ENCODE measurements around the gene SPR. TPM values are rescaled to one million over a fixed set of nuclear protein-coding genes. Genes with fewer than 3 reads are reported as not detected.

The SPR gene
- total and polyA plus RNA-seq, 2 of the 13 experiments (the other 11 are each of a cell fraction or from before 2014, with no cell fraction given) = 34.0 to 96.0 TPM

DNA sequence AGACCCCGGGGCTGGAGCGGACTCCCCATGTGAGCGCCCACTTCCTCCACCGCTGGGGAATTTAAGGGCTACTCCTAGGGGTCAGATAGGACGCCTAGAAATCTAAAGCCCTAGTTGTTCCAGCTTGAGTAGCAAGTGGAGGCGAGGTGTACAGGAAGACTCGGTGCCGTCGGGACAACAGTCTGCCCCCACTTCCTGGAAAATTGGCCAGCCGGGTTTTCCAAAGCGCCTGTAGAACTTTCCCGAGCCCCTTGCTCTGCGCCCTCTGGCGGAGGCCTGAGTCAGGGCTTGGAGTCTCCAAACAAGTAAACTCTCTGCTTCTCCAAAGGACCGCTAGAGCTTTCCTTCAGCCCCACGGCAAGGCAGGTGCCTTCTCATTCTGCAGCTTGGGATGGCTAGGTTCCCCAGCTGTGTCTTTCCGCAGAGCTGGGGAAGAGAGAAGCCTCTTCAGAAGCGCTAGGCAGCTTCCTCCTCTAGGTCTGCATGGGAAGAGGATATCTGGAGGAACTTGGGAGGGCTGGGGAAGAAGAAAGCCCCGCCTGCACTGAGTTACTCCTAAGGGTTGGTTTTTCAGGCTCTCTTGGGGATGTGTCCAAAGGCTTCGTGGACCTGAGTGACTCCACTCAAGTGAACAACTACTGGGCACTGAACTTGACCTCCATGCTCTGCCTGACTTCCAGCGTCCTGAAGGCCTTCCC lies 681 bp downstream of the SPR start (continued):
- TF ChIP-seq KDM5B (CRISPR knock-in tag; IDR thresholded peaks at IDR 0.05; ENCODE audit: borderline replicate concordance) = peak; percentile 71; the same call in 1 of the 2 replicates
- TF ChIP-seq KDM6A (CRISPR knock-in tag; IDR thresholded peaks at IDR 0.05; ENCODE audit: low read depth) = no peak
- TF ChIP-seq ZNF530 (CRISPR knock-in tag; IDR thresholded peaks at IDR 0.05; ENCODE audit: low read depth) = no peak
- peak; percentile 60; the same call in 1 of the 2 replicates for TF ChIP-seq ZFP36L2 (CRISPR knock-in tag; IDR thresholded peaks at IDR 0.05)
- TF ChIP-seq ZNF136 (CRISPR knock-in tag; IDR thresholded peaks at IDR 0.05; ENCODE audit: low read depth) = 0 out of 2 replicates have a peak, but pooled peaks have one; percentile 16
- TF ChIP-seq GATAD2A (CRISPR knock-in tag; IDR thresholded peaks at IDR 0.05) = peak; percentile 86
- TF ChIP-seq, protein P1, sequence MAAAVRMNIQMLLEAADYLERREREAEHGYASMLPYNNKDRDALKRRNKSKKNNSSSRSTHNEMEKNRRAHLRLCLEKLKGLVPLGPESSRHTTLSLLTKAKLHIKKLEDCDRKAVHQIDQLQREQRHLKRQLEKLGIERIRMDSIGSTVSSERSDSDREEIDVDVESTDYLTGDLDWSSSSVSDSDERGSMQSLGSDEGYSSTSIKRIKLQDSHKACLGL (CRISPR knock-in tag; IDR thresholded peaks at IDR 0.05) = no peak
- 0 out of 2 replicates have a peak, but pooled peaks have one; percentile 56 for TF ChIP-seq REL (CRISPR knock-in tag; conservative IDR thresholded peaks at IDR 0.05)
- TF ChIP-seq, protein P2, sequence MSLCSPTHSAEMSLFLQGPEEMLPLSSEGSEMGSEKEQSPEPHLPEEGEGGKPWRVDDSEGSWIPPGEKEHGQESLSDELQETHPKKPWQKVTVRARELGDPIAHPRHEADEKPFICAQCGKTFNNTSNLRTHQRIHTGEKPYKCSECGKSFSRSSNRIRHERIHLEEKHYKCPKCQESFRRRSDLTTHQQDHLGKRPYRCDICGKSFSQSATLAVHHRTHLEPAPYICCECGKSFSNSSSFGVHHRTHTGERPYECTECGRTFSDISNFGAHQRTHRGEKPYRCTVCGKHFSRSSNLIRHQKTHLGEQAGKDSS (CRISPR knock-in tag; IDR thresholded peaks at IDR 0.05; ENCODE audit: borderline replicate concordance, low read depth) = no peak
- no peak for TF ChIP-seq ZNF878 (CRISPR knock-in tag; IDR thresholded peaks at IDR 0.05)
- TF ChIP-seq MIER2 (CRISPR knock-in tag; IDR thresholded peaks at IDR 0.05) = peak; percentile 86
- TF ChIP-seq ZNF367 (CRISPR knock-in tag; IDR thresholded peaks at IDR 0.05; ENCODE audit: borderline replicate concordance) = no peak
- no peak for TF ChIP-seq ZNF383 (CRISPR knock-in tag; IDR thresholded peaks at IDR 0.05; ENCODE audit: borderline replicate concordance)
- no peak for TF ChIP-seq ZNF720 (CRISPR knock-in tag; IDR thresholded peaks at IDR 0.05)
- TF ChIP-seq, protein P3, sequence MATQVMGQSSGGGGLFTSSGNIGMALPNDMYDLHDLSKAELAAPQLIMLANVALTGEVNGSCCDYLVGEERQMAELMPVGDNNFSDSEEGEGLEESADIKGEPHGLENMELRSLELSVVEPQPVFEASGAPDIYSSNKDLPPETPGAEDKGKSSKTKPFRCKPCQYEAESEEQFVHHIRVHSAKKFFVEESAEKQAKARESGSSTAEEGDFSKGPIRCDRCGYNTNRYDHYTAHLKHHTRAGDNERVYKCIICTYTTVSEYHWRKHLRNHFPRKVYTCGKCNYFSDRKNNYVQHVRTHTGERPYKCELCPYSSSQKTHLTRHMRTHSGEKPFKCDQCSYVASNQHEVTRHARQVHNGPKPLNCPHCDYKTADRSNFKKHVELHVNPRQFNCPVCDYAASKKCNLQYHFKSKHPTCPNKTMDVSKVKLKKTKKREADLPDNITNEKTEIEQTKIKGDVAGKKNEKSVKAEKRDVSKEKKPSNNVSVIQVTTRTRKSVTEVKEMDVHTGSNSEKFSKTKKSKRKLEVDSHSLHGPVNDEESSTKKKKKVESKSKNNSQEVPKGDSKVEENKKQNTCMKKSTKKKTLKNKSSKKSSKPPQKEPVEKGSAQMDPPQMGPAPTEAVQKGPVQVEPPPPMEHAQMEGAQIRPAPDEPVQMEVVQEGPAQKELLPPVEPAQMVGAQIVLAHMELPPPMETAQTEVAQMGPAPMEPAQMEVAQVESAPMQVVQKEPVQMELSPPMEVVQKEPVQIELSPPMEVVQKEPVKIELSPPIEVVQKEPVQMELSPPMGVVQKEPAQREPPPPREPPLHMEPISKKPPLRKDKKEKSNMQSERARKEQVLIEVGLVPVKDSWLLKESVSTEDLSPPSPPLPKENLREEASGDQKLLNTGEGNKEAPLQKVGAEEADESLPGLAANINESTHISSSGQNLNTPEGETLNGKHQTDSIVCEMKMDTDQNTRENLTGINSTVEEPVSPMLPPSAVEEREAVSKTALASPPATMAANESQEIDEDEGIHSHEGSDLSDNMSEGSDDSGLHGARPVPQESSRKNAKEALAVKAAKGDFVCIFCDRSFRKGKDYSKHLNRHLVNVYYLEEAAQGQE (IDR thresholded peaks at IDR 0.05; ENCODE audit: borderline replicate concordance in 1 of 2, low read depth in 1 of 2, low read length in 2 of 2) = peak in 1 of 2 experiments; percentile 51; a peak in 1 of 4 replicates
- TF ChIP-seq ZNF788 (CRISPR knock-in tag; IDR thresholded peaks at IDR 0.05; ENCODE audit: borderline replicate concordance) = no peak; the same call in 1 of the 2 replicates
- TF ChIP-seq ZNF326 (CRISPR knock-in tag; IDR thresholded peaks at IDR 0.05; ENCODE audit: borderline replicate concordance) = no peak
- 0 out of 2 replicates have a peak, but pooled peaks have one; percentile 17 for TF ChIP-seq ZNF790 (CRISPR knock-in tag; IDR thresholded peaks at IDR 0.05; ENCODE audit: borderline replicate concordance)
- 0 out of 2 replicates have a peak, but pooled peaks have one; percentile 57 for TF ChIP-seq STAT5B (CRISPR knock-in tag; IDR thresholded peaks at IDR 0.05)
- no peak for TF ChIP-seq NFRKB (IDR thresholded peaks at IDR 0.05)
- no peak for TF ChIP-seq PTBP1 (IDR thresholded peaks at IDR 0.05; ENCODE audit: low read depth, low read length, poor library complexity, severe bottlenecking)
- TF ChIP-seq KDM2A (CRISPR knock-in tag; IDR thresholded peaks at IDR 0.05; ENCODE audit: borderline replicate concordance, low read depth) = no peak
- TF ChIP-seq TOPORS (CRISPR knock-in tag; IDR thresholded peaks at IDR 0.05) = peak; percentile 16; the same call in 1 of the 2 replicates
